Germinal center (tissue), 1 donor: ENCODE data around the gene ROPN1B.
"Not testable (repeated sequence)": the region's sequence is repeated elsewhere in the genome, so short reads cannot be mapped to it uniquely, and the experiment has no call there.

Experiments
- DNase-seq: peaks from one replicate; pipeline ENCODE4 v3.0.0; 2012; ENCODE audit warnings: mixed read lengths, low spot score

ROPN1B gene

DNA sequence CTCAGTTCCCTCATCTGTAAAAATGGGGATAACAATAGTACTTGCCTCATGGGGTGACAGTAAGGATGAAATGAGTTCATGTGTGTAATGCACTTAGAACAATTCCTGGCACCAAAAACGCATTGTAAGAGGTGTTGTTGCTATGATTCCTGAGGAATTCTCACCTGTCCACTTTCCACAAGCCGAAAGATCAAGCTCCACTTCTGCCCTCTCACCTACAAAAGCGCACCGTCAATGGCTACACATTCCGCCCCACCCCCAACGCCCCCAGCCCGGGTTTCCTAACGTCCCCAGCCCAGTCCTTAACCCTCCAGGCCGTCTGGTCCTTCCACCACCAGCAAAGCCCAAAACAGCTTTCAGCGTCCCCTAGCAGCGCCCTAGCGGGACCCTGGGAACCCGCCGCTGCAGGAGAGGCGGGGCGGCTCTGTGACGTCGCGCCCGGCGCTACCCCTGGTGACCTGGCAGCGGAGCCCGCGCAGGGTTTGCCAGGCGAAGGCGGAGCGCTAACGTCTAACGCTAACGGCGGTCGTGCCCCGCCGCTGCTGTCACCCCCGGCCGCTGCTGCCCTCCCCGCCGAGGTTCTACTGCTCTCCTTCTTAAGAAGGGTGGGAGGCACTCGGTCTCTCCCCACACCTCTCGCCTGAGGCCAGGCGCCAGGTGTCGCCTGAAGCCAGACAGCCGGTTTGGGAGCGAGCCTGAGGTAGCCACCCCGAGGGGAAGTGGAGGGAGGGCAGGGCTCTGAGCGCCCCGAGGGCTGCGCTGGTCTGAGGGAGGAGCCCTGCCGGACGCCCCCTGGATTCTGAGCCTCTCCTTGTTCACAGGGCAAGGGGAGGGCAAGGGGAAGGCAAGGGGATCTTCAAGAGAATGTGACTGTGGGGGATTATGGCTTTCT is at the start of gene ROPN1B:
Gene ROPN1B (plus strand): TSS at position 478 of the 892 bp plus-strand sequence. CDS start 2,877 bp downstream, outside the sequence.
- DNase-seq, result not testable (repeated sequence)

DNA sequence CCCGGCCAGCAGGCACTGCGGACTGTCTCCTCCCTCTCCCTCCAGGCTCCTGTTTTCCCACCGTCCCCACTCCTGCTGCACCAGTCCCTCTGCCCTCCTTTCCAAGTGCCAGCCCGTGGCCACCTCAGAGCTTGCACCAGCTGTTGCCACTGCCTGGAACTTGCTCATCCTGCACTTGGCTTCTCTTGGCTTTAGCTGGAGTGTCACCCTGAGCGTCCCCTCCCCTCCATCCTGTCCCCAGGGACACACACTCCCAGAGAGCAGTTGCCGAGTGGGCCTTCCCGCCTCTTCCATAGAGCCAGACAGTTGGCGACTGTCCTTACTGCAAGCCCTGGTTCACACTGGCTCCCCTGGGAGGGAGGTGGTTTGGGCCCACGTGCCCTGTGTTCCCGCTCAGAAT is 48.8 kb upstream of the ROPN1B start:
- DNase-seq, result not testable (repeated sequence)

DNA sequence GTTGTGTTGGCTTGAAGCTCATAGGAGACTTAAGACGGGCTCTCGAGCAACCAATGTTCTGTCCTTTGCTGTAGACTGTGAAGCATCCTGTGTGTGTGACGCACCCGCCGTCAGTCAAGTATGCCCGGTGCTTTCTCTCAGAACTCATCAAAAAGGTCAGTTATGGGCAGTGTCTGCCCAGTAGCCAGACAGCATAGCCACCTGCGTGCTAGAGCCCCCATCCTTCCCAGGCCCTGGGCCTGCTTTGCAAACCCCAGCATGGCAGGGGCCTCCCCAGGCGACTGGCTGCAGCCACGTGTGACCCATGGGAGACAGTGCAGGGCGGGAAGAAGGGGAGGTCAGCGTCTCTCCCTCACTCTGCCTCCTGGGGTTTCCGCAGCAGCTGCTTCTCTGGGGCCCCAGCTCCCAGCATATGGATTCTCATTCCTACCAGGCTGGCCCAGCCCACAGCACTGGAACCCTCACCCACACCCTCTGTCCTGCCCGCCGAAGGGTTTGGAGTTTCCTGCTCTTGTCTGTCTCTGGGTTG is 48.2 kb upstream of the ROPN1B start:
- DNase-seq, result not testable (repeated sequence)

DNA sequence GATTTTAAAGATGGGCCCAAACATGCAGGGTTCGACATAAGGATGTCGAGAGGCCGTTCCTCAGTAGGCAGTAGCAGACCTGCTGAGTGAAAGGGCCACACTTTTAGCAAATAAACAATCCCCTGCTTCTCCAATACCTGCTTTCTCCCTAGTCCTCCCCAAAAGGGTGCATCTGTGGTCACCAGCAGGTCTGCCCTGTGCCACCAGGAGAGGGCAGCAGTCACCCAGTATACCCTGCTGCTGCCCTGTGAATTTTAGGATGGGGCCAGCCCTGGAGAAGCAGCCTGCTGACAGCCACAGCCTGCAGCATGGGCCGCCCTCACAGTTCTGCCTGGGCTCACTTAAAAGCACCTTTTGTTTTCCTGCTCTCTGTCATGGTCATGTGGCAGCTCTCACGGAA is 47.3 kb upstream of the ROPN1B start:
- DNase-seq, result peak; percentile 5

DNA sequence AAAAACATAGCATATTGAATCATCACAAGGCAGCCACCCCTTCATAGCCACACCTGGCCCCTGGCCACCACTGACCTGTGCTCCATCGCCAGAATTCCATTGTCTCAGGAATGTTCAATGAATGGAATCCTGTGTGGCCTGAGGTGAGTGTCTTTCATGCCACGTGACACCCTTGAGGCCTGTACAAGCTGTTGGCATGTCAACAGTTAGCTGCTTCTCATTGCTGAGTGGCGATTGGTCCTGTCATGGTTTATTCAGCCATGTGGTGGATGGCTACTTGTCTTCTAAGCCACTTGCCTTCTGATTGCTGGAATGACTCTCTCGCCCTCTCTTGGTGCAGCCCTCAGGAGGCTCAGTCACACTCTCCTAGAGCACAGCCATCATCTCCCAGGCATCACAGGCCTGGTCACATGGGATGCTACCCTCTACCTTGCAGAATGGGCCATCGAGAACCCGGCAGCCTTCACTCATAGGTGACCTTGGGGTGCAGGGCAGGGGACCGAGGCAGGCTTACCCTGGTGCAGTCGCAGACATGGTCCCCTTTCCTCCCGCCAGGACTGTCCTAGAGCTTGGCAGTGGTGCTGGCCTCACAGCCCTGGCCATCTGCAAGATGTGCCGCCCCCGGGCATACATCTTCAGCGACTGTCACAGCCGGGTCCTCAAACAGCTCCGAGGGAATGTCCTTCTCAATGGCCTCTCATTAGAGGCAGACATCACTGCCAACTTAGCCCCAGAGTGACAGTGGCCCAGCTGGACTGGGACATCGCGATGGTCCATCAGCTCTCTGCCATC is 45.5 kb upstream of the ROPN1B start:
- DNase-seq, result not testable (repeated sequence)

DNA sequence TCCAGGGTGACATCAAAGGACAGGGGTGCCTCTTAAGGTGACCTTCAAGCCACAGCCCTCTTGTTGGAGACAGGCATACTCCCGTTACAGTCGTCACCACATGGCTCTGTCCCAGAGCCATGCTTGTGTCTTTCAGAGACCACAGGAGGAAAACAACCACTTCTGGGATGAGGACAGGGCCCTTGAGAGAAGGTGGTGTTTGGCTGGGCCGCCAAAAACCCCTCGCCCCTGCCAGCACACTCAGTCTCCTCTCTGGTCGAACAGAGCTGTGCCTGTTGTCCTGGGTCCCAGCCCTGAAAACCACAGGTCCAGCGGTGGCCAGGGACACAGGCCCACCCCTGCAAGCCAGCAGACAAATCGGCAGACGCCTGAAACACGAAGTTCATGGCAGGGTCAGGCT is 44.7 kb upstream of the ROPN1B start:
- not testable (repeated sequence) for DNase-seq

DNA sequence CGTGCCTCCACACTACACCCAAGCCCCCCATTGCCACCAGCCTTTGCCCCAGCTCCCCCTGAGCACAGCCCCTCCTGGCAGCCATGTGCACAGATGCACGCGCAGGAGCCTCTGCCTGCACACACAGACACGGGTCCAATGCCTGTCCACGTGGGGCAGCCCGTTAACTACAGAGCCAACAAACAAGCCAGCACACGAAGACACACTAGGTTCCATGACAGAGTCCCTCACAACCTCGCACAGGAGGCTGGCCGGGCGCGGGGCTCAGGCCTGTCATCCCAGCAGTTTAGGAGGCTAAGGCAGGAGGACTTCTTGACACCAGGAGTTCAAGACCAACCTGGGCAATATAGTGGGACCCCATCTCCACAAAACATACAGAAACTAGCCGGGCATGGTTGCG is 43.3 kb upstream of the ROPN1B start:
- DNase-seq, result not testable (repeated sequence)

DNA sequence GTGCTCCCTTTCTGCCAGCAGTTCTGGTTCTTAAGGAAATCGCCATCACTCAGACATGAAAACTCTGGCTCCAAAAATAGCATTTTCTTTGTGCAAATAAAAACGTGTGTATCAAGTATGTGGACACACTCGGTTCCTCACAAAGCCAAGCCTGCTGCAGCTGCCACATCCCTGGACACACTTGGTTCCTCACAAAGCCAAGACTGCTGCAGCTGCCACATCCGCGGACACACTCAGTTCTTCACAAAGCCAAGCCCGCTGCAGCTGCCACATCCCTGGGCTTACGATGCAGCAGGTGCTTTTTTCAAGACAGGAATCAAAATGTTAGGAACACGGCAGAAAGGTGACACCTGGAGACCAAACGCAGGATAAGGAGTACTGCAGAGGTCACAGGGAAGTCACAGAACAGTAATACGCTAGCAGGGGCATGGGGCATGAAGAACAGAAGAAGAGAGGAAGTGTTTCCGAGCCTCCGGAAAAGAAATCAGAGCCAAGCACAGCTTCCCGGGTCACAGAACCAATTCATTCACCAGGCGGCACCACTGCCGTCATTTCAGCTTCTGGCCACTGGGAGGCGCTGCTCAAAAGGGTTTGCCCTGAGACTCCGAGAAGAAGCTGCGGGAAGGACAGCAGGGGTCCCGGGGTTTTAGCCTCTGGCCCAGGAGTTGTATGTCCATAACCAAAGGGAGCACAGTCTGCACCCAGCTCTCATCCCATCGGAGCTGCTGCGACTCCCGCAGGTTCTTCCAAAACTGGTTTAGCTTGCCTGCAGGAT is 40.0 kb upstream of the ROPN1B start:
- not testable (repeated sequence) for DNase-seq

DNA sequence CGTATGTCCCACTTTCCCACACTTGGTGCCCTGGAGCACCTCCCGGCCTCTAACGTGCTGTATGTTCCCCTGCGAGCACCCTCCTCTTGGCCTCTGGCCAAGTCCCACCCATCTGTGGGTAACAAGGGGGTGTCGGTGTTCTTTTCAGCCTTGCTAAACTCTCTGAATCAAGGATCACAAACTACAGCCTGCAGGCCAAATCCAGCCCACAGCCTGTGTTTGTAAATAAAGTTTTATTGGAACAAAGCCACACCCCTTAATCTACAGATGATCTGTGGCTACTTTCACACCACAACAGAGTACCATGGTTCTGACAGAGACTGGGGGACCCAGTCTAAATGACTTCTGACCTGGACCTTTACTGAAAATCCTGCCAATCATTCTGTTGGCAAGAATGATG is 39.2 kb upstream of the ROPN1B start:
- not testable (repeated sequence) for DNase-seq

DNA sequence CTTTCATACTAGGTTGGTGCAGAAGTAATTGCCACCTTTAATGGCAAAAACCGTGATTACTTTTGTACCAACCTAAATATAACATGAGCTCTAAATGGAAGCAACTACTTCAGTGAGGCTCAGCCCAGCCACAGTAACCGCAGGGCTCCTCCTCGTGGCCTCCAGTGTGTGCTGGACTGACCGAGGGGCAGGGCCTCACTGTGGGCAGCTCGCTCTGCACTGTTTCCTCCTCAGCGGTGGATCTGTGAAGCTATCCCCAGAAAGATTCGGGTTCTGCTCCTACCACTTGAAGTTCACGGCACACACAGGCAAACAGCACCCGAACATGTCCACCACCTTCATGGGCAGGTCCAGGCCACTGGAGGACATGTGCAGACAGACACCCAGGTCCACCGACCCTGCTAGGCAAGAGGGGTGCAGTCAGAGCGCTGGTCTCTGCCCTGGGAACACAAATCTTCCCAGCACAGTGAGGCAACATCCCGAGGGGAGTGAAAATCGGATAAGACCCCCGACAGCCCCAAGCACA is 37.6 kb upstream of the ROPN1B start:
- not testable (repeated sequence) for DNase-seq

DNA sequence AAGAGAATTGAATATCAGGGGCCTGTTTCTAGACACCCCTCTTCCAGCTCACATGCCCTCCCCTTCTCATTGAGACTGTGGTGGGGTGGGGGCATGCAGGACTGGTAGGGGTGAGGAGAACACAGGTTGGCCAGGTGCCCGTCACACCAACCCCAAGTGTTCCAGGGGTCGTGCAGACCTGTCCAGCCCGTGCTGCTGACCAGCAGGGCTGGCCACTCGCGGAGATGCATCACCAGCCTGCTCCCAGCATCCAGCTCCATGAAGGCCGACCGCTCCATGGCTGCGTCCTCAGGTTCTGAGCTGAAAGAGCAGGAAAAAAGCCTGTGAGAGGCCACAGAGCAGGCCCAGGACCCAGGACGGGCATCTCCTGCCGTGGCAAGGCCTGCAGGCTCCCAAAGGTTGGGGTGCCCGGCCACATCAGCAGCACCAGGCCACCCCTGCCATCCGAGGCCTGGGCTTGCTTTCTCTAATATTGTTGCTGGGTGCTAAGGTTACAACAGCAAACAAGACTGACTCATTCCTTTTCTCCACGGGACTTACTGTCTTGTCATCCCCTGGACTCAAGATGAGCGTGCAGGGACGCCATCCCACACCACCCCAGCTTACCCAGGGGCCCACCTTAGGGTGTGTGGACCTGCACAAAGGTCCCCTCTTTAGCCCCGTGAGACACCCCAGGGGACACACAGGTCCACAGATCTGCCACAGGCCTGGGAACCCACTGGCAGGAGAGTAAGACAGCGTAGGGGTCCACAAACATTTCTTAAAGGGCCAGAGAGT is 35.4 kb upstream of the ROPN1B start:
- DNase-seq, result not testable (repeated sequence)

DNA sequence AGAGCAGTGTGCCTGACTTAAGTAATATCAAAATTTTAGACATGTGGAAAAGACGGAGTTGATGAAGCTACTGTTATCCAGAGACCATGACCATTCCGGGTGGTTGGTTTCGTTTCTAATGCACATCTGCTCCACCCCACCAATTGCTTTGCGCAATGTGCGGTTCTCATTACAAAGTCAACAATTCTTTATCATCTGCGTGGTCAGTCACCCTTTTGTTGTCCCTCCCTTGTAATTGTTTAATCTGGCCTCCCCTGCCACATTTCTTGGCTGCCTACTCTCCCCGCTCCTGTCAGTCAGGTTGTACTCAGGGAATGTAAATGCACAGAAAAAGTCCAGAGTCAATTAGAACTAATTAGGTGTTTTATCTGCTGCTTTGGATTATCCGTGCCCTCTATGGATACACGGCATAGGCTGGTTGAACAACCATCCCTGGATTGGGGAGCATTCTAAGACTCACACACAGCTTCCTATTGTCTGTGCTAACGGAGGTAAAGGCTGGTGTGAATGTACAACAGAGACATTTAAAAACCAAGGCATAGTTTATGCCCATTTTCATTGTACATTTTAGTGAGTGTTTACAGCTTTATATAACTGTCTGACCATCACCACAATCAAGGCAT is 33.6 kb upstream of the ROPN1B start:
- DNase-seq, result not testable (repeated sequence)

DNA sequence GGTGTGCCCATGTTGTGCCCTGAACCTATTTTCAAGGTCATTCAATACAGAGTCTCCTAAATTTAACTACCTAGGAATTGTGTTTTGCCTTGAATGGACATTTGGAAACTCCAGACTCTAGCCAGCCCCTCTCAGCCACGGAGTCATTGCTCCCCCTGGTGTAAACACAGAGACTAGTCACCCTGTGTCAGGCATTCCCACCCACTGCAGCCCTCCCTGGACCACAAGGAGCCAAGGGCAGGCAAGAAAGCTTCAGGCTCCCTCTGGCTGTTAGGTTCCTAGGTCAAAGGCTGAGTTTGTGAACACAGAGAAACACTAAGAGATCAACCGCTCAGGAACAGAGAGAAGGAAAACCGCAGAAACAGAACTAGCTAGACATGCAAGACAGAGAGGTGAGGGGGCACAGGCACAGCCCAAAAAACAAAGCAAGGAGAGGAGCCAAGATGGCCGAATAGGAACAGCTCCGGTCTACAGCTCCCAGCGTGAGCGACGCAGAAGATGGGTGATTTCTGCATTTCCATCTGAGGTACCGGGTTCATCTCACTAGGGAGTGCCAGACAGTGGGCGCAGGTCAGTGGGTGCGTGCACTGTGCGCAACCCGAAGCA is 32.7 kb upstream of the ROPN1B start:
- DNase-seq, result not testable (repeated sequence)

DNA sequence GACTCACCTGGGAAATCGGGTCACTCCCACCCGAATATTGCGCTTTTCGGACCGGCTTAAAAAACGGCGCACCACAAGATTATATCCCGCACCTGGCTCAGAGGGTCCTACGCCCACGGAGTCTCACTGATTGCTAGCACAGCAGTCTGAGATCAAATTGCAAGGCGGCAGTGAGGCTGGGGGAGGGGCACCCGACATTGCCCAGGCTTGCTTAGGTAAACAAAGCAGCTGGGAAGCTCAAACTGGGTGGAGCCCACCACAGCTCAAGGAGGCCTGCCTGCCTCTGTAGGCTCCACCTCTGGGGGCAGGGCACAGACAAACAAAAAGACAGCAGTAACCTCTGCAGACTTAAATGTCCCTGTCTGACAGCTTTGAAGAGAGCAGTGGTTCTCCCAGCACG is 32.1 kb upstream of the ROPN1B start:
- DNase-seq, result not testable (repeated sequence)

DNA sequence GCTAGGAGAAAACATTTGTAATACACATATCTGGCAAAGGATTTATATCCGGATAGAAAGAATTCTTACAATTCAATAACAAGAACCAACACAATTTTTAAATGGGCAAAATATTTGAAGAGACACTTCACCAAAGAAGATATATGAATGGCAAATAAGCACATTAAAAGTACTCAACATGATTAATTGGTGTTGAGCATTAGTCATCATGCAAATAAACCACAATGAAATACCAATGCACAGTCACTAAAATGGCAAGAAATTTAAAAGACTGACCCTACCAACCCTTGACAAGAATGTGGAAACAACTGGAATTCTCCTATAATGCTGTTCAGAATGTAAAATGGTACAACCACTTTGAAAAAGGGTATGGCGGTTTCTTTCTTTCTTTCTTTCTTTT is 21.2 kb upstream of the ROPN1B start:
- DNase-seq, result not testable (repeated sequence)

DNA sequence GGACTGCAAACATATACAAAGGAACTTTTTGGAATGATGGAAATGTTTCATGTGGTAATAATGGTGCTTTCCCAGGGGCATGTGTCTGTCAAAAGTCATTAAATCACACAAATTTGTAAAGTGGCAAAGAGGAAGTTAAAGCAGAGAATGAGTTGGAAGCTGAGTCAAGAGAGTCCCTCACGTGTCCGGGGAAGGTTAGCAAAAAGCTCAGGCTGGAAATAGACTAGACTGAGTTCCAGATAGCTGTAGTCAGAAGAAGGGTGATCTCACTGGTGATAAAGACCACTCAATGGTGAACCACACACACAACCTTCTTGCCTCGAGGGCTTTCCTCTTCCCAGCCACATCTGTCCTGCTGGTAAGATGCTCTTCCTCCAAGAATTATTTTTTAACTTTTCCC is 20.1 kb upstream of the ROPN1B start:
- not testable (repeated sequence) for DNase-seq

DNA sequence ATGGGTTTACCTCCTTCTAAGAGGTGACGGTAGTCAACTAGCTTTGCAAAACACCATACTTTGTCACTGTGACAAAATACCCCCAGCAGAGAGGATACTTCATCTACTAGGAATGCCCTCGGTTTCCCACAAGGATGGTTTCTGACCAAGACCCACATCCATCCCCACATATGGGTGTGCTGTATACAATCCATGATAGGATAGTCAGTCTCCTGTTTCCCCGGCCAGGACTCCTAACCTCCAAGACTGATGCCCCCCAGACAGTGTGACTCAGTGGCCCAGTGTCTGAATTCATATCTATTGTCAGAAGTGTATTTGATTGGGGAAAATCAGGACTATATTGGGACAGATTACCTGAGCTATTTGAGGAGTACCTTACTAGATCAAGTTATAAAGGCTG is 17.8 kb upstream of the ROPN1B start:
- not testable (repeated sequence) for DNase-seq

DNA sequence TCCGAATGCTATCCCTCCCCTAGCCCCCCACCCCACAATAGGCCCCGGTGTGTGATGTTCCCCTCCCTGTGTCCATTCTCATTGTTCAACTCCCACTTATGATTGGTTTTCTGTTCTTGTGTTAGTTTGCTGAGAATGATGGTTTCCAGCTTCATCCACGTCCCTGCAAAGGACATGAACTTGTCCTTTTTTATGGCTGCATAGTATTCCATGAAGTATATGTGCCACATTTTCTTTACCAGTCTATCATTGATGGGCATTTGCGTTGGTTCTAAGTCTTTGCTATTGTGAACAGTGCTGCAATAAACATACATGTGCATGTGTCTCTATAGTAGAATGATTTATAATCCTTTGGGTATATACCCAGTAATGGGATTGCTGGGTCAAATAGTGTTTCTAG is 12.0 kb upstream of the ROPN1B start:
- not testable (repeated sequence) for DNase-seq

DNA sequence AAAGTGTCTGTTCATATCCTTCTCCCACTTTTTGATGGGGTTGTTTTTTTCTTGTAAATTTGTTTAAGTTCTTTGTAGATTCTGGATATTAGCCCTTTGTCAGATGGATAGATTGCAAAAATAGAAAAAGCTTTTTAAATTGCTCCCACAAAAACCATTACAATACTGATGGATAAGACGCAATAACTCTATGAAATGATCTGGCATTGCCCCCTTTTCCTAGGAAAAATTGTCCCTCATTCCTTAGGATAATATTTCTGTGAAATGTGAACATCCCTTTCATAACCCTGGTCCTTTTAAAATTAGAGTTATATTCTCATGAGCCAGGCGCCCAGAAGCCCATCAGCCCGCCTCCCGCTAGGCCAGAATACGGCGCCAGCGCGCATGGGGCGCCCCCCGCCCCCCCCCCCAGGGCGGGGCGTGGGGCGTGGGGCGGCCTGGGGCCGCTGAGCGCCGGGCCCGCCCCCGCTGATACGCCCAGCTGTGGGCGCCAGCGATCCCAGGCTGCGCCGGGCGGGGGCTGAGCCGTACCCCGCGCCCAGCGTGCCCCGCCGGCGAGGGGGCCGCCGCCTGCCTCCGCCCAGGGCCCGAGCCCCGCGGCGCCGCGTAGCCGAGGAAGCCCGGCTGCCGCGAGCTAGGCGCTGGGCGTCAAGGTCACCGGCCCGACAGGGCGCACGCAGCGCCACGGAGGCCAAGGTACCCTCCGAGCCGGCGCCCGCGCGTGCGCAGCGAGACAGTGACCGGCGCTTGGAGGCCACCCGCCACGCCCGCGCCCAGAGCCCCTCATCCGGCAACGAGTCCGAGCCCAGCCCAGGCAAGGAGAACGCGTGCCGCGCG is 11.1 kb upstream of the ROPN1B start:
- no peak for DNase-seq
